Measurements from ENCODE around the gene EMILIN1. TPM values are rescaled to one million over a fixed set of nuclear protein-coding genes. Genes with fewer than 3 reads are reported as not detected.

Gene EMILIN1
- total RNA-seq, 1 donor: 137 TPM

- Histone ChIP-seq H3K4me2 (ENCODE audit: insufficient read depth, low read length) (no peak overlapping the region), H3K79me2 (ENCODE audit: insufficient read depth, low read length) (no peaks in the 10 kb centered on the region), H3K27me3 (ENCODE audit: insufficient read depth, low read length) (no peaks in the 10 kb centered on the region), H3K36me3 (ENCODE audit: insufficient read depth, low read length) (peaks cover 63% of the 10 kb centered on the region), H2AFZ (ENCODE audit: low read length) (no peak overlapping the region), H4K20me1 (ENCODE audit: insufficient read depth, low read length) (peaks cover 27% of the 10 kb centered on the region), H3K4me1 (ENCODE audit: insufficient read depth, low read length) (peaks cover 18% of the 10 kb centered on the region), H3K9me3 (ENCODE audit: low read depth, low read length) (no peaks in the 10 kb centered on the region), H3K4me3 (ENCODE audit: insufficient read depth, low read length) (no peak overlapping the region), H3K27ac (ENCODE audit: low read depth, low read length) (peak overlapping the region; percentile 54)
- no peak for TF ChIP-seq CTCF (IDR thresholded peaks at IDR 0.05; ENCODE audit: extremely low read depth, low read depth, low read length)
- DNase-seq (ENCODE audit: insufficient read length, low spot score, missing footprints): no peak
These were observed 36.2 kb upstream of the EMILIN1 start for GRCh38 chr2:27042159-27042661.

- H3K27me3 ChIP-seq (ENCODE audit: insufficient read depth, low read length): no peaks in the 10 kb centered on the region
- H3K36me3 ChIP-seq (ENCODE audit: insufficient read depth, low read length): peaks cover 54% of the 10 kb centered on the region
- TF ChIP-seq CTCF (IDR thresholded peaks at IDR 0.05; ENCODE audit: extremely low read depth, low read depth, low read length): no peak
- H3K27ac ChIP-seq (ENCODE audit: low read depth, low read length): no peak overlapping the region
- no peak overlapping the region for H3K4me2 ChIP-seq (ENCODE audit: insufficient read depth, low read length)
- no peak for DNase-seq (ENCODE audit: insufficient read length, low spot score, missing footprints)
- no peaks in the 10 kb centered on the region for H3K9me3 ChIP-seq (ENCODE audit: low read depth, low read length)
- no peaks in the 10 kb centered on the region for H3K79me2 ChIP-seq (ENCODE audit: insufficient read depth, low read length)
- H2AFZ ChIP-seq (ENCODE audit: low read length): no peak overlapping the region
- H3K4me1 ChIP-seq (ENCODE audit: insufficient read depth, low read length): peaks cover 18% of the 10 kb centered on the region
- peaks cover 26% of the 10 kb centered on the region for H4K20me1 ChIP-seq (ENCODE audit: insufficient read depth, low read length)
- H3K4me3 ChIP-seq (ENCODE audit: insufficient read depth, low read length): no peak overlapping the region
These were observed 35.3 kb upstream of the EMILIN1 start for GRCh38 chr2:27042985-27043634.

- no peak for TF ChIP-seq CTCF (IDR thresholded peaks at IDR 0.05; ENCODE audit: extremely low read depth, low read depth, low read length)
- H3K4me2 ChIP-seq (ENCODE audit: insufficient read depth, low read length): peak overlapping the region; percentile 96
- H3K27ac ChIP-seq (ENCODE audit: low read depth, low read length): peak overlapping the region; percentile 61
- DNase-seq (ENCODE audit: insufficient read length, low spot score, missing footprints): peak; percentile 30
- no peaks in the 10 kb centered on the region for H3K27me3 ChIP-seq (ENCODE audit: insufficient read depth, low read length)
- H3K79me2 ChIP-seq (ENCODE audit: insufficient read depth, low read length): peaks cover 2% of the 10 kb centered on the region
- peaks cover 10% of the 10 kb centered on the region for H3K36me3 ChIP-seq (ENCODE audit: insufficient read depth, low read length)
- H3K4me1 ChIP-seq (ENCODE audit: insufficient read depth, low read length): peaks cover 12% of the 10 kb centered on the region
- peak overlapping the region; percentile 78 for H2AFZ ChIP-seq (ENCODE audit: low read length)
- peaks cover 3% of the 10 kb centered on the region for H4K20me1 ChIP-seq (ENCODE audit: insufficient read depth, low read length)
- H3K9me3 ChIP-seq (ENCODE audit: low read depth, low read length): no peaks in the 10 kb centered on the region
- H3K4me3 ChIP-seq (ENCODE audit: insufficient read depth, low read length): peak overlapping the region; percentile 89
These were observed 28.8 kb upstream of the EMILIN1 start for GRCh38 chr2:27049422-27050280.

Measured in osteoblast (primary cell).